K562 (cell line): ENCODE data around the gene RARRES2. TPM values are rescaled to one million over a fixed set of nuclear protein-coding genes. Genes with fewer than 3 reads are reported as not detected.

Source experiments
- CC2D1A ChIP-seq: fragments of 450-650 bp; IDR thresholded peaks from 2 replicates; pipeline ENCODE4 v1.6.1; 2017; ENCODE audit warnings: mild to moderate bottlenecking
- COPS2 ChIP-seq: fragments of 450-650 bp; conservative IDR thresholded peaks from 2 replicates; pipeline ENCODE4 v1.6.1; 2016; ENCODE audit warnings: mild to moderate bottlenecking, moderate library complexity
- CREBBP ChIP-seq: IDR thresholded peaks from one replicate; pipeline ENCODE4 v1.6.1; 2012; ENCODE audit warnings: low read depth, mild to moderate bottlenecking, control low read depth, inconsistent platforms, low read length
- FOS ChIP-seq: IDR thresholded peaks from 3 replicates; pipeline ENCODE4 v1.6.1; 2011; ENCODE audit not compliant: insufficient read length; ENCODE audit errors: extremely low read depth
- JUN ChIP-seq, 2 experiments: sonication (generic) in 1 of 2; formaldehyde crosslinking in 1 of 2; IDR thresholded peaks; 2 replicates each; pipeline versions ENCODE4 v1.6.1 to v1.8.0; 2012 to 2022; ENCODE audit warnings: borderline replicate concordance in 2 of 2, mild to moderate bottlenecking in 2 of 2, improper control_type of control experiment in 1 of 2, low read depth in 1 of 2, low read length in 1 of 2, missing genetic modification reagents in 1 of 2
- PBX2 ChIP-seq, 2 experiments: IDR thresholded peaks in 1 of 2; conservative IDR thresholded peaks in 1 of 2; 2 replicates each; pipeline ENCODE4 v1.6.1; 2016; ENCODE audit warnings: low read depth in 2 of 2, mild to moderate bottlenecking in 1 of 2, missing compliant biosample characterization in 1 of 2, missing genetic modification characterization in 1 of 2, moderate library complexity in 1 of 2
- USF2 ChIP-seq: sonication (generic); formaldehyde crosslinking; IDR thresholded peaks from 2 replicates; pipeline ENCODE4 v1.5.0; 2020; ENCODE audit warnings: missing genetic modification reagents
- ZNF609 ChIP-seq: sonication (generic); formaldehyde crosslinking; IDR thresholded peaks from 2 replicates; pipeline ENCODE4 v1.8.1; 2023; ENCODE audit warnings: missing genetic modification reagents, mild to moderate bottlenecking, borderline replicate concordance
- polyA plus RNA-seq, 8 experiments: library from polyadenylated mRNA; depleted of rRNA in 4 of 8; stranded (reverse) in 5 of 8; unstranded in 3 of 8; fragments of >200 nt; fragmentation: Nextera tagmentation in 2 of 8; fragmentation: Illumina TruSeq in 1 of 8; extraction: Ambion mirVana in 2 of 8; extraction: Trizol in 1 of 8; gene quantifications; 2 replicates each; pipeline versions ENCODE4 v1.2.1 to v1.2.3, GENCODE V29; 2011 to 2014; ENCODE audit warnings: inconsistent platforms in 1 of 8, missing spikeins in 1 of 8
- total RNA-seq, 7 experiments: library from RNA; depleted of rRNA in 6 of 7; stranded (reverse); fragments of >200 nt in 6 of 7; fragmentation: Illumina TruSeq in 2 of 7; extraction: Trizol in 2 of 7; gene quantifications; 2 replicates each; pipeline versions ENCODE4 v1.2.1 to v1.2.3, GENCODE V29; 2011 to 2021; ENCODE audit warnings: low replicate concordance in 1 of 7
- TF ChIP-seq, protein P1 (sequence below): fragments of 450-650 bp; conservative IDR thresholded peaks from 2 replicates; pipeline ENCODE4 v1.6.1; 2016; ENCODE audit warnings: missing genetic modification characterization, low read depth, mild to moderate bottlenecking, control low read depth, missing compliant biosample characterization
- TF ChIP-seq, protein P2 (sequence below): fragments of 450-650 bp; IDR thresholded peaks from 2 replicates; pipeline ENCODE4 v1.6.1; 2017; ENCODE audit warnings: antibody characterized with exemption, mild to moderate bottlenecking

Gene RARRES2
- total and polyA plus RNA-seq, 9 of the 15 experiments (the other 6 are each of a cell fraction or from before 2014, with no cell fraction given) = 0.11 to 1.7 (median 0.23) TPM; not detected in 6

GRCh38 chr7:150317748-150318444, 23.5 kb downstream of the RARRES2 start (continued):
- TF ChIP-seq, protein P1, sequence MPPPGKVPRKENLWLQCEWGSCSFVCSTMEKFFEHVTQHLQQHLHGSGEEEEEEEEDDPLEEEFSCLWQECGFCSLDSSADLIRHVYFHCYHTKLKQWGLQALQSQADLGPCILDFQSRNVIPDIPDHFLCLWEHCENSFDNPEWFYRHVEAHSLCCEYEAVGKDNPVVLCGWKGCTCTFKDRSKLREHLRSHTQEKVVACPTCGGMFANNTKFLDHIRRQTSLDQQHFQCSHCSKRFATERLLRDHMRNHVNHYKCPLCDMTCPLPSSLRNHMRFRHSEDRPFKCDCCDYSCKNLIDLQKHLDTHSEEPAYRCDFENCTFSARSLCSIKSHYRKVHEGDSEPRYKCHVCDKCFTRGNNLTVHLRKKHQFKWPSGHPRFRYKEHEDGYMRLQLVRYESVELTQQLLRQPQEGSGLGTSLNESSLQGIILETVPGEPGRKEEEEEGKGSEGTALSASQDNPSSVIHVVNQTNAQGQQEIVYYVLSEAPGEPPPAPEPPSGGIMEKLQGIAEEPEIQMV (tag) = no peak
- no peak for TF ChIP-seq CREBBP
- TF ChIP-seq FOS = no peak
- TF ChIP-seq USF2 (CRISPR knock-in tag) = no peak
- TF ChIP-seq PBX2 (CRISPR knock-in tag; IDR thresholded peaks at IDR 0.05; ENCODE audit: low read depth) = no peak
- TF ChIP-seq PBX2 (tag; conservative IDR thresholded peaks at IDR 0.05; ENCODE audit: low read depth) = peak; percentile 40; the same call in 1 of the 2 replicates
- TF ChIP-seq ZNF609 (CRISPR knock-in tag) = 0 out of 2 replicates have a peak, but pooled peaks have one; percentile 77
- TF ChIP-seq JUN (IDR thresholded peaks at IDR 0.05; ENCODE audit: borderline replicate concordance, low read depth, low read length) = peak; percentile 61; the same call in 1 of the 2 replicates
- TF ChIP-seq JUN (CRISPR knock-in tag; IDR thresholded peaks at IDR 0.05; ENCODE audit: borderline replicate concordance) = no peak
- no peak for TF ChIP-seq COPS2
- TF ChIP-seq CC2D1A = 0 out of 2 replicates have a peak, but pooled peaks have one; percentile 35
- TF ChIP-seq, protein P2, sequence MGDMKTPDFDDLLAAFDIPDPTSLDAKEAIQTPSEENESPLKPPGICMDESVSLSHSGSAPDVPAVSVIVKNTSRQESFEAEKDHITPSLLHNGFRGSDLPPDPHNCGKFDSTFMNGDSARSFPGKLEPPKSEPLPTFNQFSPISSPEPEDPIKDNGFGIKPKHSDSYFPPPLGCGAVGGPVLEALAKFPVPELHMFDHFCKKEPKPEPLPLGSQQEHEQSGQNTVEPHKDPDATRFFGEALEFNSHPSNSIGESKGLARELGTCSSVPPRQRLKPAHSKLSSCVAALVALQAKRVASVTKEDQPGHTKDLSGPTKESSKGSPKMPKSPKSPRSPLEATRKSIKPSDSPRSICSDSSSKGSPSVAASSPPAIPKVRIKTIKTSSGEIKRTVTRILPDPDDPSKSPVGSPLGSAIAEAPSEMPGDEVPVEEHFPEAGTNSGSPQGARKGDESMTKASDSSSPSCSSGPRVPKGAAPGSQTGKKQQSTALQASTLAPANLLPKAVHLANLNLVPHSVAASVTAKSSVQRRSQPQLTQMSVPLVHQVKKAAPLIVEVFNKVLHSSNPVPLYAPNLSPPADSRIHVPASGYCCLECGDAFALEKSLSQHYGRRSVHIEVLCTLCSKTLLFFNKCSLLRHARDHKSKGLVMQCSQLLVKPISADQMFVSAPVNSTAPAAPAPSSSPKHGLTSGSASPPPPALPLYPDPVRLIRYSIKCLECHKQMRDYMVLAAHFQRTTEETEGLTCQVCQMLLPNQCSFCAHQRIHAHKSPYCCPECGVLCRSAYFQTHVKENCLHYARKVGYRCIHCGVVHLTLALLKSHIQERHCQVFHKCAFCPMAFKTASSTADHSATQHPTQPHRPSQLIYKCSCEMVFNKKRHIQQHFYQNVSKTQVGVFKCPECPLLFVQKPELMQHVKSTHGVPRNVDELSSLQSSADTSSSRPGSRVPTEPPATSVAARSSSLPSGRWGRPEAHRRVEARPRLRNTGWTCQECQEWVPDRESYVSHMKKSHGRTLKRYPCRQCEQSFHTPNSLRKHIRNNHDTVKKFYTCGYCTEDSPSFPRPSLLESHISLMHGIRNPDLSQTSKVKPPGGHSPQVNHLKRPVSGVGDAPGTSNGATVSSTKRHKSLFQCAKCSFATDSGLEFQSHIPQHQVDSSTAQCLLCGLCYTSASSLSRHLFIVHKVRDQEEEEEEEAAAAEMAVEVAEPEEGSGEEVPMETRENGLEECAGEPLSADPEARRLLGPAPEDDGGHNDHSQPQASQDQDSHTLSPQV = peak; percentile 96
